SJCRH30 (cell line): ENCODE results near the gene SGO1. TPM values are rescaled to one million over a fixed set of nuclear protein-coding genes. Genes with fewer than 3 reads are reported as not detected.

Source experiments
- DNase-seq, 2 experiments: peaks; one replicate each; pipeline ENCODE4 v3.0.0-alpha.2; 2015 to 2020
- H3K27ac ChIP-seq: fragments of 250-450 bp; sonication (Bioruptor Pico); 2 replicates; pipeline ENCODE4 v1.5.1; 2020; ENCODE audit warnings: mild to moderate bottlenecking, moderate library complexity
- H3K27me3 ChIP-seq: fragments of 250-450 bp; sonication (Bioruptor Pico); 2 replicates; pipeline ENCODE4 v1.5.1; 2020; ENCODE audit warnings: mild to moderate bottlenecking, moderate library complexity
- H3K36me3 ChIP-seq: fragments of 250-450 bp; sonication (Bioruptor Pico); 2 replicates; pipeline ENCODE4 v1.5.1; 2020; ENCODE audit warnings: mild to moderate bottlenecking, moderate library complexity
- H3K4me1 ChIP-seq: fragments of 250-450 bp; sonication (Bioruptor Pico); 2 replicates; pipeline ENCODE4 v1.5.1; 2020; ENCODE audit warnings: mild to moderate bottlenecking, moderate library complexity
- H3K4me3 ChIP-seq: fragments of 250-450 bp; sonication (Bioruptor Pico); 2 replicates; pipeline ENCODE4 v1.5.1; 2020; ENCODE audit warnings: mild to moderate bottlenecking, moderate library complexity
- H3K9me3 ChIP-seq: fragments of 250-450 bp; sonication (Bioruptor Pico); replicated peaks from 2 replicates; pipeline ENCODE4 v1.5.1; 2020; ENCODE audit warnings: mild to moderate bottlenecking, moderate library complexity
- total RNA-seq: library from RNA; depleted of rRNA; stranded (reverse); fragments of >200 nt; shearing (Covaris generic); gene quantifications from 2 replicates; pipeline ENCODE4 v1.2.3, GENCODE V29; 2014

SGO1 gene
- total RNA-seq, 1 experiment from 2014 or later, result 26.6 TPM

DNA sequence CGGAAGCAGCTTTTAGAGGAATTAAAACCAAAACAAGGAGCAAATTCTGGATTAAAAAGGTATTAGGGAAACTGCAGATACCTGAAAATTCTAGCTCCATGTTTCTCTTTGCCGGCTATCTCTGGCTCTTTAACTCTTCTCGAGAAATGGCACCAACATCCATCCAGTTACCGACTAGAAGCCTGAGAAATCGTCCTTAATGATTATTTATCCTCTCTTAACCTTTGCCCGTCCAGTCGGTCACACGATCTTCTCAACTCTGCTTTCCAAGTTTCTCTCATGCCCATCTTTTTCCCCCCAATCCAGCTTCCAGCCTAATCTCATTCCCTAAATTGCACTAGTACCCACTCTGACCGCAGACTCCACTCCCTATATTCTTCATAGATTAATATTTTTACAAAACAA is 596 bp upstream of the SGO1 start:
- Histone ChIP-seq H3K4me3 (peak overlapping the region; percentile 77), H3K27ac (peak overlapping the region; percentile 89)

DNA sequence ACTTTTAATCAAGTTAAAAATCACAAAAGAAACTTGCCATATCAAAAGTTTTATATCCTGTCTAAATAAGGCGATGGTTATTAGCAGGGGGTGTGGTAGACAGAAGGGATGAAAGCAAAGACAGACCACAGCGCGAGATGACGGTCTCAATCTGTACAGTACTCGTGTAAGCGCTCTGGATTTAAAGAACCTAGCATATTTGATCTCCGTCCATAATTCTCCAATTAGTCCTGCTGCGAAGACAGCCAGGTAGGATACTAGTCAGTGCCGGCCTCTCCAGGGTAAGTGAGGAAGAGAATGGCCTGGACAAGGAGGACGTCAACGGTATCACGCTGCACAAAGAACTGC is 701 bp downstream of the SGO1 start:
- DNase-seq, result peak; percentile 4 to 22
- no peaks in the 10 kb centered on the region for H3K4me1 ChIP-seq
- peaks cover 8% of the 10 kb centered on the region; the same call in 1 of the 2 replicates for H3K36me3 ChIP-seq
- peak overlapping the region; percentile 89 for H3K27ac ChIP-seq
- peak overlapping the region; percentile 77 for H3K4me3 ChIP-seq
- no peaks in the 10 kb centered on the region for H3K27me3 ChIP-seq
- no peaks in the 10 kb centered on the region for H3K9me3 ChIP-seq

More for the DNA sequence above, 596 bp upstream of the SGO1 start:
- no peak for DNase-seq
- peaks cover 8% of the 10 kb centered on the region; the same call in 1 of the 2 replicates for H3K36me3 ChIP-seq
- H3K9me3 ChIP-seq, result no peaks in the 10 kb centered on the region
- no peaks in the 10 kb centered on the region for H3K4me1 ChIP-seq
- no peaks in the 10 kb centered on the region for H3K27me3 ChIP-seq

GRCh38 chr3:20182206-20182605 is 3.8 kb downstream of the SGO1 start:
- H3K27me3 ChIP-seq, result no peaks in the 10 kb centered on the region
- peaks cover 15% of the 10 kb centered on the region for H3K36me3 ChIP-seq
- DNase-seq, result no peak
- H3K27ac ChIP-seq, result no peak overlapping the region
- H3K4me3 ChIP-seq, result no peak overlapping the region
- no peaks in the 10 kb centered on the region for H3K4me1 ChIP-seq
- no peaks in the 10 kb centered on the region for H3K9me3 ChIP-seq

DNA sequence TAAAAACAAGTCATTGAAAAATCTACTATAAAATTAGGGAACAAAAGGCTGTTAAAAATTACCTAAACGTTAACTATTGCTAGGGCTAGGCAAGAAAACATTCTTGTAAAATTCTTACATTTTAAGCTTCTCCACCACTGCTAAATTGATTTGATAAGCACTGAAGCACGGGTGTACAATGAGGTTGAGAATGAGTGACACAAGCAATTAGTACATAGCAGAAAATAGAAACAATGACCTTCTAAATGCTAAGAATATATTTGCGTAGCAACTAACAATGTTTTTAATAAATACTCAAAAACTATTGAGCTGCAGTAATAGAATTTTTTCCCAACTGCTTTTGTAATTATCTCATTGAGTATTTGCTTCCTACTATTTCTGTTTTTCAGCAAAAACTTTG is 4.7 kb downstream of the SGO1 start:
- Histone ChIP-seq H3K4me1 (no peaks in the 10 kb centered on the region), H3K27me3 (no peaks in the 10 kb centered on the region), H3K27ac (no peak overlapping the region), H3K9me3 (no peaks in the 10 kb centered on the region), H3K4me3 (no peak overlapping the region), H3K36me3 (peaks cover 17% of the 10 kb centered on the region)
- no peak for DNase-seq

DNA sequence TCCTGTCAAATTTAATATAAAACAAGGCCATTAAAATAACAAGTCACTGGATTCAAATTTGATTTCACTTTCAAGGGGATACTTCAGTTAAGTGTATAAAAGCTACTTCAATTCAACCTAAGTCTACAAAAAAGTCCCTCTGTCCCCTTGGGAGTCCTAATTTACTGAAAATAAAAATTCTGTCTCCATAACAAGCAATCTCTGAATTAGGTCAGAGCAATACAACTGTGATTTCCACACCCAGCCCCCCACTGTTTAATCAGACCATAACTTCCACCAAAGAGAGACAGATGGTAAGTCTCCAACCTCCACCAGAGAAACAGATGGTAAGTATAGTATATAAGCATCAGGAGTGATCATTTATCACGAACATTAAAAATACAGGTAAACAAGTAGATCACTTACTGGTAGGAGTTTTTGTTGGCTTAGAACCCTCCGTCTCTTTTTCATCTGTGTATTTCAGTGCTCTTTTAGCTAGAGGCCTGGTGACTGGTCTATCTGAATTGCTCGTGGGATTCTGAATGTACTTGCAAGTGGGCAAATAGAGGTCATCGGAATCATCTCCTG is 12.1 kb downstream of the SGO1 start:
- H3K36me3 ChIP-seq, result peaks cover 16% of the 10 kb centered on the region

GRCh38 chr3:20161714-20162113 is 24.3 kb downstream of the SGO1 start:
- Histone ChIP-seq H3K9me3 (no peaks in the 10 kb centered on the region), H3K27ac (no peak overlapping the region), H3K27me3 (no peaks in the 10 kb centered on the region), H3K36me3 (peaks cover 12% of the 10 kb centered on the region), H3K4me3 (no peak overlapping the region), H3K4me1 (no peaks in the 10 kb centered on the region)
- no peak for DNase-seq

More for the DNA sequence above, 12.1 kb downstream of the SGO1 start:
- Histone ChIP-seq H3K9me3 (no peaks in the 10 kb centered on the region), H3K4me3 (no peak overlapping the region), H3K27me3 (no peaks in the 10 kb centered on the region), H3K4me1 (no peaks in the 10 kb centered on the region), H3K27ac (no peak overlapping the region)
- DNase-seq, result no peak

- H3K27me3 ChIP-seq, result no peaks in the 10 kb centered on the region
- no peak for DNase-seq
- H3K4me3 ChIP-seq, result no peak overlapping the region
- no peak overlapping the region for H3K27ac ChIP-seq
- peaks cover 12% of the 10 kb centered on the region for H3K36me3 ChIP-seq
- H3K4me1 ChIP-seq, result no peaks in the 10 kb centered on the region
- no peaks in the 10 kb centered on the region for H3K9me3 ChIP-seq
Observed at GRCh38 chr3:20160230-20160629, 25.8 kb downstream of the SGO1 start.

DNA sequence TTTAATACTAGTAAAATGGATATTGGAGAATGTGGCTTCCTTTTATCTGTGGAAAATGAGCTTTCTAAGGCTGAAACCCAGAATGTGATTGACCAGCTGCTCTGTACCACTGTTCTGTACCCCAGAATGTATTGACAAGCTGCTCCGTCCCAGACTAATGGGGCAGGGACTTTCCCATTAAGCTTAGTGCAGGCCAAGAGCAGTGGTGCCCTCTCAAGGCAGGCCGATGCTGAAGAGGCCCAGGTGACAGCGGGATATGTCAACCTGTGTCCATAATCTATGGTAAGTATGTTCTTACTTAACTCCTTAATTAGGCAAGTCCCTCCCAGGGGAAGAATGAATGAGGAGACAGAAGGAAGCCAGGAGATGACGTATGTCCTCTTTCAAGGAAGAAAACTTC is 31.1 kb downstream of the SGO1 start:
- Histone ChIP-seq H3K4me1 (no peaks in the 10 kb centered on the region), H3K36me3 (peaks cover 6% of the 10 kb centered on the region), H3K27me3 (no peaks in the 10 kb centered on the region), H3K9me3 (no peaks in the 10 kb centered on the region), H3K4me3 (no peak overlapping the region), H3K27ac (no peak overlapping the region)
- no peak for DNase-seq

GRCh38 chr3:20154078-20154477 is 31.9 kb downstream of the SGO1 start:
- no peaks in the 10 kb centered on the region for H3K9me3 ChIP-seq
- H3K4me3 ChIP-seq, result no peak overlapping the region
- no peaks in the 10 kb centered on the region for H3K4me1 ChIP-seq
- peaks cover 6% of the 10 kb centered on the region for H3K36me3 ChIP-seq
- no peak overlapping the region for H3K27ac ChIP-seq
- H3K27me3 ChIP-seq, result no peaks in the 10 kb centered on the region
- no peak for DNase-seq

DNA sequence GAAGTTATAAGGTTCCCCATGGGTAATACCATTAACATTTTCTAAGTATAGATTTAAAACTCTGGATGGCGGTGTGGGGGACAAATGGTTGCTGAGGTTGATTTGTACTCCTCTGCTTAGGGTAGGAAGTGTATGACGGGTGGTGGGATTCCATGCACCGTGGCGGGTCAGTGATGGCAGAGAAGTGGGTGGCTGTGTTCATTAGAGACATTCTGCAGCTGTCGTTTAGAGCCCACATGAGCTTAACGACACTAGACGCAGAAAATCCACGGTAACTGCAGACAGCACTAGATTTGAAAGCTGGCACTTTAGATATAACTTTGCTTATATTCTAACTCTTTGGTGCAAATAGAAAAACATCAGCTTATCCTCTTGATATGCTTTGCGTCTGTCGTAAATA is 37.5 kb downstream of the SGO1 start:
- Histone ChIP-seq H3K27me3 (no peaks in the 10 kb centered on the region), H3K9me3 (no peaks in the 10 kb centered on the region), H3K27ac (peak overlapping the region; percentile 28), H3K36me3 (peaks cover 2% of the 10 kb centered on the region; the same call in 1 of the 2 replicates), H3K4me3 (no peak overlapping the region), H3K4me1 (peaks cover 8% of the 10 kb centered on the region)
- peak; percentile 50 to 70 for DNase-seq

- H3K27ac ChIP-seq, result no peak overlapping the region
Observed at GRCh38 chr3:20147361-20147760, 38.6 kb downstream of the SGO1 start.

DNA sequence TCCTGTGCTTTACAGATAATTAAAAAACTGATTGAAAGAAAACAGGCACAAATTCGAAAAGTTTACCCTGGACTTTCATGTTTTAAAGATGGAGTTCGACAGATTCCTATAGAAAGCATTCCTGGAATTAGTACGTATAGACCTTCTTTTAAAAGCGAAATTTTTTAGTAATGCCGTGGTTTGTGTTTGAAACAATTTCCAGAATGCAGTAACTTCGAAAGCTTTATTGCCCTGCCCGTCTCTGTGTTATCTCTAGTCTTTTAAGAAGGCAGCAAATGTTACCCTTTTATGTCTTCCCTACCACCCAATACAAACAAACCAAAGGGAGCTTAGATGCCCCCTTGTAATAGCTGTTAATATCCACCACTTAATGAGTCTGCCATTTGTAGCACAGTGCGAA is 39.7 kb downstream of the SGO1 start:
- Histone ChIP-seq H3K4me3 (no peak overlapping the region), H3K27me3 (no peaks in the 10 kb centered on the region), H3K9me3 (no peaks in the 10 kb centered on the region), H3K36me3 (no peaks in the 10 kb centered on the region), H3K4me1 (peaks cover 20% of the 10 kb centered on the region), H3K27ac (no peak overlapping the region)
- no peak for DNase-seq

More at GRCh38 chr3:20147361-20147760, 38.6 kb downstream of the SGO1 start:
- Histone ChIP-seq H3K4me3 (no peak overlapping the region), H3K9me3 (no peaks in the 10 kb centered on the region), H3K27me3 (no peaks in the 10 kb centered on the region), H3K4me1 (peaks cover 16% of the 10 kb centered on the region), H3K36me3 (no peaks in the 10 kb centered on the region)
- DNase-seq, result no peak

GRCh38 chr3:20145874-20146273 is 40.1 kb downstream of the SGO1 start:
- Histone ChIP-seq H3K9me3 (no peaks in the 10 kb centered on the region), H3K4me1 (peaks cover 20% of the 10 kb centered on the region), H3K4me3 (no peak overlapping the region), H3K36me3 (no peaks in the 10 kb centered on the region), H3K27me3 (no peaks in the 10 kb centered on the region), H3K27ac (no peak overlapping the region)
- no peak for DNase-seq

- H3K36me3 ChIP-seq, result no peaks in the 10 kb centered on the region
- no peaks in the 10 kb centered on the region for H3K9me3 ChIP-seq
- H3K4me3 ChIP-seq, result no peak overlapping the region
- DNase-seq, result no peak
- H3K27me3 ChIP-seq, result no peaks in the 10 kb centered on the region
- H3K4me1 ChIP-seq, result peaks cover 20% of the 10 kb centered on the region
- H3K27ac ChIP-seq, result no peak overlapping the region; the same call in 1 of the 2 replicates
Observed at GRCh38 chr3:20143519-20143918, 42.5 kb downstream of the SGO1 start.

GRCh38 chr3:20142517-20142916 is 43.5 kb downstream of the SGO1 start:
- H3K27me3 ChIP-seq, result no peaks in the 10 kb centered on the region
- H3K36me3 ChIP-seq, result no peaks in the 10 kb centered on the region
- H3K9me3 ChIP-seq, result no peaks in the 10 kb centered on the region
- H3K4me3 ChIP-seq, result no peak overlapping the region
- DNase-seq, result no peak
- H3K27ac ChIP-seq, result peak overlapping the region; percentile 79
- peaks cover 12% of the 10 kb centered on the region for H3K4me1 ChIP-seq

DNA sequence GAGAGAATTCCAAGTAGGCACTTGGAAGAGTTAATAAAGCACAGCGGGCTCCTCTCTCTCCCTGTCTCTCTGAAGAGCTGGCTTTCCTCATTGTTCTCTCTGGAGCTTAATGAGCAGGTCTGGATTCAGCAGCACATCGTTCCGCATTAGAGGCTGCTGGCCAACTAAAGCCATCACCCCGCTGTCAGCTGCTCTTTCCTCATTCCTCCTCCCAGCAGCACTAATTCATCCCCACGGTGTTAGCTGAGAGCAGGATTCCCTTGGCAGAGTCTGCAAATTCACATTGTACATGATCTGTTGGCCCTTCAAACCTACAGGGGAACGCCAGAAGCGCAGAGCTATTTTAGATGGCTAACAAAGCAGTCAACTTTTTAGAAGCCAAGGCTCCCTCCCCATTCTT is 44.2 kb downstream of the SGO1 start:
- H3K27ac ChIP-seq, result peak overlapping the region; percentile 79

More for the DNA sequence above, 44.2 kb downstream of the SGO1 start:
- H3K36me3 ChIP-seq, result no peaks in the 10 kb centered on the region
- peak overlapping the region; percentile 12; the same call in 1 of the 2 replicates for H3K4me3 ChIP-seq
- H3K9me3 ChIP-seq, result no peaks in the 10 kb centered on the region
- peaks cover 12% of the 10 kb centered on the region for H3K4me1 ChIP-seq
- DNase-seq, result peak; percentile 79 to 89
- H3K27me3 ChIP-seq, result no peaks in the 10 kb centered on the region
